CD8-positive, alpha-beta memory T cell (primary cell): ENCODE measurements around the gene PPFIA4. TPM values are rescaled to one million over a fixed set of nuclear protein-coding genes. Genes with fewer than 3 reads are reported as not detected.
"Not testable (repeated sequence)": the region's sequence is repeated elsewhere in the genome, so short reads cannot be mapped to it uniquely, and the experiment has no call there.

Source experiments
- CTCF ChIA-PET: fragments of 350-600 bp; sonication (Branson Sonifier 250); formaldehyde crosslinking; loops from one replicate; lab custom pipeline; 2021; ENCODE audit warnings: antibody characterized with exemption; lab: Charles Lee
- POLR2A ChIA-PET: fragments of 350-600 bp; sonication (Branson Sonifier 250); formaldehyde crosslinking; loops from one replicate; lab custom pipeline; 2021; ENCODE audit warnings: antibody characterized with exemption; lab: Charles Lee
- DNase-seq, 5 donors: peaks; one replicate each; pipeline versions ENCODE4 v3.0.0 to v3.0.0-alpha.2; 2020 to 2022; ENCODE audit warnings: mixed read lengths in 1 of 5
- H3K27ac ChIP-seq: one replicate; pipeline ENCODE4 v1.7.0; 2013; ENCODE audit warnings: low read depth, mild to moderate bottlenecking, low read length, moderate library complexity
- H3K27me3 ChIP-seq: 2 replicates; pipeline ENCODE4 v1.7.0; 2013; ENCODE audit warnings: low read length, mild to moderate bottlenecking; ENCODE audit not compliant: insufficient read depth, poor library complexity, severe bottlenecking
- H3K36me3 ChIP-seq: 2 replicates; pipeline ENCODE4 v1.7.0; 2013; ENCODE audit warnings: mild to moderate bottlenecking, low read length, moderate library complexity; ENCODE audit not compliant: insufficient read depth
- H3K4me1 ChIP-seq: 2 replicates; pipeline ENCODE4 v1.7.0; 2013; ENCODE audit warnings: mild to moderate bottlenecking, low read length, moderate library complexity; ENCODE audit not compliant: insufficient read depth
- H3K4me3 ChIP-seq: 2 replicates; pipeline ENCODE4 v1.7.0; 2013; ENCODE audit warnings: mild to moderate bottlenecking, low read length
- H3K9me3 ChIP-seq: 2 replicates; pipeline ENCODE4 v1.7.0; 2013; ENCODE audit warnings: mild to moderate bottlenecking, low read length
- H3K27ac Mint-ChIP-seq, 8 donors: one replicate each; pipeline ENCODE4 v1.8.0; 2020 to 2021; ENCODE audit warnings: mixed read lengths in 8 of 8, mild to moderate bottlenecking in 6 of 8, inconsistent platforms in 3 of 8, moderate library complexity in 3 of 8
- H3K27me3 Mint-ChIP-seq, 2 donors: one replicate each; pipeline ENCODE4 v1.8.0; 2020 to 2021; ENCODE audit warnings: mixed read lengths in 2 of 2, mild to moderate bottlenecking in 1 of 2, moderate library complexity in 1 of 2
- H3K36me3 Mint-ChIP-seq, 3 donors: one replicate each; pipeline ENCODE4 v1.8.0; 2020 to 2021; ENCODE audit warnings: mixed read lengths in 3 of 3, inconsistent platforms in 1 of 3, mild to moderate bottlenecking in 1 of 3
- H3K4me1 Mint-ChIP-seq, 3 donors: one replicate each; pipeline ENCODE4 v1.8.0; 2020 to 2021; ENCODE audit warnings: mixed read lengths in 3 of 3, inconsistent platforms in 1 of 3, mild to moderate bottlenecking in 1 of 3
- H3K4me3 Mint-ChIP-seq, 7 donors: one replicate each; pipeline ENCODE4 v1.8.0; 2020 to 2021; ENCODE audit warnings: mixed read lengths in 7 of 7, mild to moderate bottlenecking in 6 of 7, moderate library complexity in 4 of 7, inconsistent platforms in 2 of 7
- H3K9me3 Mint-ChIP-seq, 5 donors: one replicate each; pipeline ENCODE4 v1.8.0; 2020 to 2022; ENCODE audit warnings: mixed read lengths in 5 of 5, mild to moderate bottlenecking in 3 of 5, moderate library complexity in 2 of 5, inconsistent platforms in 1 of 5
- polyA plus RNA-seq: library from polyadenylated mRNA; unstranded; fragments of 300-500 nt; fragmentation: Illumina TruSeq; gene quantifications from one replicate; pipeline ENCODE4 v1.2.3, GENCODE V29; 2021
- total RNA-seq, 2 experiments: library from RNA; stranded (reverse); gene quantifications; one replicate each; pipeline ENCODE4 v1.2.3, GENCODE V29; 2021

Gene PPFIA4
- total and polyA plus RNA-seq, 3 experiments from 2014 or later = 1.2 to 1.5 TPM; not detected in 1

DNA sequence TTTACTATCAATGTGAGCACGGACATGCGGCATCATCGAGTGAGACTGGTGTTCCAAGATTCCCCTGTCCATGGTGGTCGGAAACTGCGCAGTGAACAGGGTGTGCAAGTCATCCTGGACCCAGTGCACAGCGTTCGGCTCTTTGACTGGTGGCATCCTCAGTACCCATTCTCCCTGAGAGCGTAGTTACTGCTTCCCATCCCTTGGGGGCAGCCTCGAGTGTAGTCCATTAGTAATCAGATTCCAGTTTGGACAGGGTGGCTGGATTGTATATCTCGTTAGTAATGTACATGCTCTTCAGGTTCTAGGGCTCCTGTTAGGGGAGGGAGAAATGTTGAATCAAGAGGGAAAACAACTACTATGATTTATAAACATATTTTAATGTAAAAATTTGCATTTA lies 3.4 kb upstream of the PPFIA4 start:
- H3K27me3 Mint-ChIP-seq, H3K27ac ChIP-seq, H3K27me3 ChIP-seq, H3K9me3 Mint-ChIP-seq, CTCF ChIA-PET, H3K9me3 ChIP-seq, H3K4me3 Mint-ChIP-seq, H3K4me3 ChIP-seq, H3K27ac Mint-ChIP-seq, DNase-seq, POLR2A ChIA-PET: not testable (repeated sequence)
- H3K4me1 ChIP-seq = peaks cover 15% of the 10 kb centered on the region
- Mint-ChIP-seq H3K4me1 (peaks cover 7 to 18% (median 10%) of the 10 kb centered on the region in 3 donors), H3K36me3 (peaks cover 0 to 61% (median 17%) of the 10 kb centered on the region in 3 donors)
- peaks cover 42% of the 10 kb centered on the region for H3K36me3 ChIP-seq

GRCh38 chr1:203025686-203026030 lies 633 bp upstream of the PPFIA4 start:
- CTCF ChIA-PET = interaction anchor here (0.6 kb wide), 1 partner anchor 14 kb away, joined by 4 read pairs; no protein-coding TSS in a partner anchor
- Histone ChIP-seq H3K27ac (no peak overlapping the region), H3K4me3 (no peak overlapping the region), H3K36me3 (peaks cover 22% of the 10 kb centered on the region), H3K4me1 (peaks cover 15% of the 10 kb centered on the region), H3K9me3 (no peaks in the 10 kb centered on the region), H3K27me3 (no peaks in the 10 kb centered on the region)
- H3K27ac Mint-ChIP-seq = peak overlapping the region; percentile 24 to 92 (median 72)
- peak overlapping the region; percentile 55 to 80 (median 64) for H3K4me3 Mint-ChIP-seq
- POLR2A ChIA-PET = interaction anchor here (0.7 kb wide), 1 partner anchor 18 kb away, joined by 3 read pairs; the partner anchor contains the start of gene TMEM183A
- H3K27me3 Mint-ChIP-seq = no peaks in the 10 kb centered on the region
- peaks cover 0 to 35% (median 5%) of the 10 kb centered on the region in 3 donors for H3K36me3 Mint-ChIP-seq
- no peaks in the 10 kb centered on the region for H3K9me3 Mint-ChIP-seq
- H3K4me1 Mint-ChIP-seq = peaks cover 7 to 18% (median 10%) of the 10 kb centered on the region in 3 donors
- DNase-seq = no peak

GRCh38 chr1:203026666-203027663 lies 674 bp downstream of the PPFIA4 start:
- Mint-ChIP-seq H3K4me1 (peaks cover 7 to 18% (median 10%) of the 10 kb centered on the region in 3 donors), H3K27me3 (peaks cover 0 to 1% of the 10 kb centered on the region in 2 donors), H3K27ac (peak overlapping the region in 7 of 8 donors; percentile 24 to 87 (median 53)), H3K4me3 (peak overlapping the region; percentile 72 to 85 (median 79)), H3K9me3 (no peaks in the 10 kb centered on the region), H3K36me3 (peaks cover 0 to 22% (median 2%) of the 10 kb centered on the region in 3 donors)
- peak overlapping the region; percentile 79 for H3K4me3 ChIP-seq
- H3K27ac ChIP-seq = peak overlapping the region; percentile 58
- H3K36me3 ChIP-seq = peaks cover 9% of the 10 kb centered on the region
- POLR2A ChIA-PET = interaction anchor here (0.6 kb wide), 1 partner anchor 86 kb away, joined by 3 read pairs; no protein-coding TSS in a partner anchor
- H3K27me3 ChIP-seq = no peaks in the 10 kb centered on the region
- DNase-seq = peak in 1 of 5 donors; percentile 51
- CTCF ChIA-PET = interaction anchor here (1.0 kb wide), 1 partner anchor 12 kb away, joined by 7 read pairs; no protein-coding TSS in a partner anchor
- peaks cover 15% of the 10 kb centered on the region for H3K4me1 ChIP-seq
- no peaks in the 10 kb centered on the region for H3K9me3 ChIP-seq

- peaks cover 0 to 1% of the 10 kb centered on the region in 2 donors for H3K27me3 Mint-ChIP-seq
- H3K27ac Mint-ChIP-seq = peak overlapping the region in 3 of 8 donors; percentile 24 to 79 (median 39)
- no peaks in the 10 kb centered on the region for H3K9me3 ChIP-seq
- H3K4me1 Mint-ChIP-seq = peaks cover 7 to 18% (median 10%) of the 10 kb centered on the region in 3 donors
- H3K9me3 Mint-ChIP-seq = no peaks in the 10 kb centered on the region
- no peak overlapping the region for H3K27ac ChIP-seq
- H3K4me1 ChIP-seq = peaks cover 15% of the 10 kb centered on the region
- DNase-seq = no peak
- peak overlapping the region in 4 of 7 donors; percentile 8 to 85 (median 38) for H3K4me3 Mint-ChIP-seq
- no peaks in the 10 kb centered on the region for H3K27me3 ChIP-seq
- H3K36me3 Mint-ChIP-seq = peaks cover 0 to 16% (median 2%) of the 10 kb centered on the region in 3 donors
- H3K4me3 ChIP-seq = no peak overlapping the region
- POLR2A ChIA-PET = interaction anchor here (0.6 kb wide), 2 partner anchors 87 to 108 kb away, joined by 3 read pairs; no protein-coding TSS in a partner anchor
- peaks cover 6% of the 10 kb centered on the region for H3K36me3 ChIP-seq
- CTCF ChIA-PET = interaction anchor here (0.8 to 1.1 kb wide), 2 partner anchors 11 to 12 kb away, joined by 3 read pairs; no protein-coding TSS in a partner anchor
These were observed 1.9 kb downstream of the PPFIA4 start for GRCh38 chr1:203028067-203028783.

DNA sequence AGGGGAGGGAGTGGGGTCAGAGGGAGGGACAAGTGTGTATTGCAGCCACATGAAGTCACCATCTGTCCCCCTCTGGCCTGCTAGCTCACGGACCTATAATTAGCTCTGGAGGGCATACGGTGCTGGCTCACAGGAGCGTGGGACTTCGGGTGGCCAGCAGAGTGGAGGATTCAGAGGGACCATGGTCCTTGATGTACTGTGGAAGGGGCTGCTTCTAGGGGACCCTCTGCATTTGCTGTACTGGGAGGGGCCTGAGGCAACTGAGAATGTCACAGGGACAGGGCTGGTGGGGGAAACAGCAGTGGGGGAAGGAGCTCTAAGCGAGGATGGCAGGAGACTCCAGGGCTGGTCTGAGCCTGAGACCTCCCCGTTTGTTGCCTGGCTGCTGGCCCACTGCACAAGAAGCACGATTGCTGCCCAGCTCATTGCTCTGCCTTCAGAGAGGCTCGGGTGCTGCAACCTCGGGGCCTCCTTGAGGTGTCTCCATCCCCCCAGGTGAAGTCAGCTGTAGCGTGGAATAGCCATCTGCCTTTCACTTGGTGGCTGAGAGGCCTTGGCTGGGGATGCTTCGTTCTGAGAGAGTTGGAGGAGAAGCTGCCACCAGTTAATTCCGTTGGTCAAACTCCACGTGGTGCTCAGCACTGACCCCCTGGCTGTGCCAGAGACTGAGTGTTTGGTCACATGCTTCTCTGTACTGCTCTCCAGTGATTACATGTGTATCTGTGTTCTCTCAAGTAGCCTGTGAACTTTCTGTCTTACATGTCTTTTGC lies 2.7 kb downstream of the PPFIA4 start:
- ChIA-PET CTCF (interaction anchor here (0.8 to 1.1 kb wide), 2 partner anchors 10 to 11 kb away, joined by 3 read pairs; no protein-coding TSS in a partner anchor), POLR2A (interaction anchor here (0.6 kb wide), 1 partner anchor 109 kb away, joined by 3 read pairs; no protein-coding TSS in a partner anchor)
- Histone ChIP-seq H3K27me3 (no peaks in the 10 kb centered on the region), H3K4me3 (no peak overlapping the region), H3K4me1 (peaks cover 15% of the 10 kb centered on the region), H3K9me3 (no peaks in the 10 kb centered on the region), H3K27ac (no peak overlapping the region), H3K36me3 (peaks cover 2% of the 10 kb centered on the region)
- Mint-ChIP-seq H3K4me3 (peak overlapping the region in 1 of 7 donors; percentile 40), H3K4me1 (peaks cover 7 to 18% (median 10%) of the 10 kb centered on the region in 3 donors), H3K27me3 (peaks cover 0 to 1% of the 10 kb centered on the region in 2 donors), H3K36me3 (peaks cover 0 to 9% (median 2%) of the 10 kb centered on the region in 3 donors), H3K27ac (peak overlapping the region in 1 of 8 donors; percentile 16), H3K9me3 (no peaks in the 10 kb centered on the region)
- DNase-seq = no peak

GRCh38 chr1:203031467-203031866 lies 5.2 kb downstream of the PPFIA4 start:
- no peak overlapping the region for H3K27ac ChIP-seq
- no peaks in the 10 kb centered on the region for H3K27me3 ChIP-seq
- POLR2A ChIA-PET = interaction anchor here (1.0 kb wide), 1 partner anchor 11 kb away, joined by 3 read pairs; no protein-coding TSS in a partner anchor
- Mint-ChIP-seq H3K4me3 (peak overlapping the region in 1 of 7 donors; percentile 20), H3K27ac (no peak overlapping the region), H3K27me3 (peaks cover 0 to 1% of the 10 kb centered on the region in 2 donors), H3K36me3 (no peaks in the 10 kb centered on the region), H3K4me1 (peaks cover 0 to 12% (median 6%) of the 10 kb centered on the region in 3 donors), H3K9me3 (no peaks in the 10 kb centered on the region)
- CTCF ChIA-PET = no interaction called here
- H3K4me3 ChIP-seq = no peak overlapping the region
- H3K4me1 ChIP-seq = peaks cover 11% of the 10 kb centered on the region
- H3K36me3 ChIP-seq = no peaks in the 10 kb centered on the region
- no peaks in the 10 kb centered on the region for H3K9me3 ChIP-seq
- DNase-seq = no peak

GRCh38 chr1:203033287-203033686 lies 7.0 kb downstream of the PPFIA4 start:
- Histone ChIP-seq H3K27me3 (no peaks in the 10 kb centered on the region), H3K27ac (no peak overlapping the region), H3K9me3 (no peaks in the 10 kb centered on the region), H3K4me1 (no peaks in the 10 kb centered on the region), H3K36me3 (no peaks in the 10 kb centered on the region), H3K4me3 (no peak overlapping the region)
- H3K27ac Mint-ChIP-seq = no peak overlapping the region
- H3K4me1 Mint-ChIP-seq = no peaks in the 10 kb centered on the region
- ChIA-PET POLR2A (no interaction called here), CTCF (no interaction called here)
- peaks cover 1 to 3% of the 10 kb centered on the region in 2 donors for H3K27me3 Mint-ChIP-seq
- DNase-seq = no peak
- no peaks in the 10 kb centered on the region for H3K36me3 Mint-ChIP-seq
- H3K9me3 Mint-ChIP-seq = no peaks in the 10 kb centered on the region
- H3K4me3 Mint-ChIP-seq = no peak overlapping the region
